ENCODE measurements around the gene CLCN3.
"Not testable (repeated sequence)": the region's sequence is repeated elsewhere in the genome, so short reads cannot be mapped to it uniquely, and the experiment has no call there.

The CLCN3 gene

GRCh38 chr4:169618986-169619385 lies 1.4 kb upstream of the CLCN3 start:
- no peak for TF ChIP-seq CTCF (IDR thresholded peaks at IDR 0.05; ENCODE audit: extremely low read depth, missing control alignments)
- DNase-seq (ENCODE audit: low spot score) = no peak

- DNase-seq (ENCODE audit: low spot score) = peak; percentile 56
- peak; percentile 43 for TF ChIP-seq CTCF (IDR thresholded peaks at IDR 0.05; ENCODE audit: extremely low read depth, missing control alignments)
Observed at GRCh38 chr4:169619518-169619957, 840 bp upstream of the CLCN3 start.

- DNase-seq (ENCODE audit: low spot score) = no peak
- TF ChIP-seq CTCF (IDR thresholded peaks at IDR 0.05; ENCODE audit: extremely low read depth, missing control alignments) = no peak
Observed at GRCh38 chr4:169620880-169621248, 486 bp downstream of the CLCN3 start.

GRCh38 chr4:169621731-169622492 lies 1.5 kb downstream of the CLCN3 start:
- TF ChIP-seq CTCF (IDR thresholded peaks at IDR 0.05; ENCODE audit: extremely low read depth, missing control alignments) = no peak
- no peak for DNase-seq (ENCODE audit: low spot score)

GRCh38 chr4:169622566-169622965 lies 2.2 kb downstream of the CLCN3 start:
- DNase-seq (ENCODE audit: low spot score) = no peak
- TF ChIP-seq CTCF (IDR thresholded peaks at IDR 0.05; ENCODE audit: extremely low read depth, missing control alignments) = no peak

- DNase-seq (ENCODE audit: low spot score) = not testable (repeated sequence)
Observed at GRCh38 chr4:169624012-169624411, 3.6 kb downstream of the CLCN3 start.

- no peak for TF ChIP-seq CTCF (IDR thresholded peaks at IDR 0.05; ENCODE audit: extremely low read depth, missing control alignments)
- DNase-seq (ENCODE audit: low spot score) = no peak
Observed at GRCh38 chr4:169625886-169626285, 5.5 kb downstream of the CLCN3 start.
